Suprapubic skin (tissue), 3 donors: ENCODE results near the gene ACER3.

Source experiments
- POLR2AphosphoS5 ChIP-seq, 3 donors: sonication (generic); formaldehyde crosslinking; IDR thresholded peaks; one replicate each; pipeline ENCODE4 v1.6.1; 2017; ENCODE audit warnings: antibody characterized with exemption in 3 of 3
- TF ChIP-seq, protein P1 (sequence below), 2 donors: fragments of 200-600 bp in 1 of 2; fragments of 450-650 bp in 1 of 2; sonication (generic) in 1 of 2; IDR thresholded peaks; one replicate each; pipeline ENCODE4 v1.5.1; 2016 to 2019; ENCODE audit warnings: antibody characterized with exemption in 2 of 2, mild to moderate bottlenecking in 1 of 2, moderate library complexity in 1 of 2

DNA sequence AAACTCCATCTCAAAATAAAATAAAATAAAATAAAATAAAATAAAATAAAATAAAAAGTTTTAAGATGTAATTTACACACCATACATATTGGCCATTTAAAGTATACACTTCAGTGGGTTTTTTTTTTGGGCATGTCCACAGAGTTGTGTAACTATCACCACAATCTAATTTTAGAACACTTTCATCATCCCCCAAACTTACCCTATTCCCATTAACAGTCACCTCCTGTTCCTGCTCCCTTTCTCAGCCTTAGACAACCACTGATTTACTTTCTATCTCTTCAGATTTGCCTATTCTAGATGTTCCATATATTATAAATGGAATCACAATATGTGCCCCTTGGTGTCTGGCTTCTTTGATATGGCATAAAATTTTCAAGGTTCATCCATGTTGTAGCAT is 4.6 kb upstream of the ACER3 start:
- TF ChIP-seq POLR2AphosphoS5 (IDR thresholded peaks at IDR 0.05) = no peak
- TF ChIP-seq, protein P1, sequence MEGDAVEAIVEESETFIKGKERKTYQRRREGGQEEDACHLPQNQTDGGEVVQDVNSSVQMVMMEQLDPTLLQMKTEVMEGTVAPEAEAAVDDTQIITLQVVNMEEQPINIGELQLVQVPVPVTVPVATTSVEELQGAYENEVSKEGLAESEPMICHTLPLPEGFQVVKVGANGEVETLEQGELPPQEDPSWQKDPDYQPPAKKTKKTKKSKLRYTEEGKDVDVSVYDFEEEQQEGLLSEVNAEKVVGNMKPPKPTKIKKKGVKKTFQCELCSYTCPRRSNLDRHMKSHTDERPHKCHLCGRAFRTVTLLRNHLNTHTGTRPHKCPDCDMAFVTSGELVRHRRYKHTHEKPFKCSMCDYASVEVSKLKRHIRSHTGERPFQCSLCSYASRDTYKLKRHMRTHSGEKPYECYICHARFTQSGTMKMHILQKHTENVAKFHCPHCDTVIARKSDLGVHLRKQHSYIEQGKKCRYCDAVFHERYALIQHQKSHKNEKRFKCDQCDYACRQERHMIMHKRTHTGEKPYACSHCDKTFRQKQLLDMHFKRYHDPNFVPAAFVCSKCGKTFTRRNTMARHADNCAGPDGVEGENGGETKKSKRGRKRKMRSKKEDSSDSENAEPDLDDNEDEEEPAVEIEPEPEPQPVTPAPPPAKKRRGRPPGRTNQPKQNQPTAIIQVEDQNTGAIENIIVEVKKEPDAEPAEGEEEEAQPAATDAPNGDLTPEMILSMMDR (IDR thresholded peaks at IDR 0.05) = no peak
